NCI-H128 (cell line): ENCODE measurements around the gene DNAJC5.
"Not testable (repeated sequence)": the region's sequence is repeated elsewhere in the genome, so short reads cannot be mapped to it uniquely, and the experiment has no call there.

Experiments used
- DNase-seq: peaks from one replicate; lab custom pipeline; 2025; ENCODE audit not compliant: unreplicated experiment; lab: John Stamatoyannopoulos, UW

The DNAJC5 gene

GRCh38 chr20:63861365-63861934 is 33.5 kb upstream of the DNAJC5 start, which contains the start of gene ABHD16B:
Gene ABHD16B (plus strand): TSS chr20:63861498. CDS start chr20:63861541, 43 bp downstream.
- no peak for DNase-seq

- no peak for DNase-seq
These were observed 32.7 kb upstream of the DNAJC5 start for GRCh38 chr20:63861981-63862901.

- DNase-seq: no peak
These were observed 31.7 kb upstream of the DNAJC5 start for GRCh38 chr20:63863021-63863797.

- peak; percentile 62 for DNase-seq
These were observed 31.0 kb upstream of the DNAJC5 start for GRCh38 chr20:63863798-63864544.

GRCh38 chr20:63864545-63864977 is 30.4 kb upstream of the DNAJC5 start:
- no peak for DNase-seq

- peak; percentile 99 for DNase-seq
These were observed 29.8 kb upstream of the DNAJC5 start, which contains the start of gene TPD52L2 for GRCh38 chr20:63864978-63865640. Gene TPD52L2 (plus strand): TSS chr20:63865270. CDS start chr20:63865366, 96 bp downstream.

GRCh38 chr20:63867042-63867441 is 27.9 kb upstream of the DNAJC5 start:
- not testable (repeated sequence) for DNase-seq

- no peak for DNase-seq
These were observed 26.7 kb upstream of the DNAJC5 start for GRCh38 chr20:63868264-63868663.

- no peak for DNase-seq
These were observed 21.4 kb upstream of the DNAJC5 start for GRCh38 chr20:63873477-63873971.

GRCh38 chr20:63874241-63874640 is 20.7 kb upstream of the DNAJC5 start:
- not testable (repeated sequence) for DNase-seq

GRCh38 chr20:63876489-63877036 is 18.4 kb upstream of the DNAJC5 start:
- DNase-seq: no peak

- no peak for DNase-seq
These were observed 17.0 kb upstream of the DNAJC5 start for GRCh38 chr20:63877755-63878470.

- no peak for DNase-seq
These were observed 15.8 kb upstream of the DNAJC5 start for GRCh38 chr20:63878899-63879663.

GRCh38 chr20:63880901-63881300 is 14.0 kb upstream of the DNAJC5 start:
- not testable (repeated sequence) for DNase-seq

GRCh38 chr20:63881451-63882226 is 13.3 kb upstream of the DNAJC5 start:
- DNase-seq: no peak

- no peak for DNase-seq
These were observed 12.4 kb upstream of the DNAJC5 start for GRCh38 chr20:63882257-63883200.
